ENCODE results near the gene GFOD1. TPM values are rescaled to one million over a fixed set of nuclear protein-coding genes. Genes with fewer than 3 reads are reported as not detected.

Gene GFOD1
- total RNA-seq, 1 donor from 2014 or later = 16.3 TPM

DNA sequence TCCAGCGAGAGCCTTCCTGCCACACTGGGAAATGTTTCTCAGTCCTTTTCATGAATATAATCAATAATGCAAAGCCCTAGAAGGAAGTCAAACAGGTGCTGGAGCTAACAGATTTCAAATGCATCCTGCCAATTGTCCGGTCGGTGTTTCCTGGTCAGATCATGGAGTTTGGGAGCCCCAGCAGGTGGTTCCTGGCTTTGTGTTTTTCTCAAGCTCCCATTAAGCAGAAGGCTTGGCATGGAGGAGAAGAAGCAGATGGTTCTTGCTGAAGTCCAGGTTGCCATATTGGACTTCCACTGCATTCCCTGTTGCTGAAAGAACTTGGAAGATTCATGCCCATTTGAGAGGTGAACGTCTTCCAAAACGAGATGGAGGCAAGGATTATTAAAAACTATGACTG is 68.6 kb downstream of the GFOD1 start:
- FAIRE-seq (no peak), DNase-seq (ENCODE audit: low read depth) (no peak)
- H3K27me3 ChIP-seq (ENCODE audit: control insufficient read depth, insufficient read depth, low read length) = no peaks in the 10 kb centered on the region
- H3K36me3 ChIP-seq (ENCODE audit: control insufficient read depth, insufficient read depth, low read length) = no peaks in the 10 kb centered on the region
- no peak overlapping the region for H3K4me3 ChIP-seq (ENCODE audit: low read depth, low read length)
- TF ChIP-seq, protein P1, sequence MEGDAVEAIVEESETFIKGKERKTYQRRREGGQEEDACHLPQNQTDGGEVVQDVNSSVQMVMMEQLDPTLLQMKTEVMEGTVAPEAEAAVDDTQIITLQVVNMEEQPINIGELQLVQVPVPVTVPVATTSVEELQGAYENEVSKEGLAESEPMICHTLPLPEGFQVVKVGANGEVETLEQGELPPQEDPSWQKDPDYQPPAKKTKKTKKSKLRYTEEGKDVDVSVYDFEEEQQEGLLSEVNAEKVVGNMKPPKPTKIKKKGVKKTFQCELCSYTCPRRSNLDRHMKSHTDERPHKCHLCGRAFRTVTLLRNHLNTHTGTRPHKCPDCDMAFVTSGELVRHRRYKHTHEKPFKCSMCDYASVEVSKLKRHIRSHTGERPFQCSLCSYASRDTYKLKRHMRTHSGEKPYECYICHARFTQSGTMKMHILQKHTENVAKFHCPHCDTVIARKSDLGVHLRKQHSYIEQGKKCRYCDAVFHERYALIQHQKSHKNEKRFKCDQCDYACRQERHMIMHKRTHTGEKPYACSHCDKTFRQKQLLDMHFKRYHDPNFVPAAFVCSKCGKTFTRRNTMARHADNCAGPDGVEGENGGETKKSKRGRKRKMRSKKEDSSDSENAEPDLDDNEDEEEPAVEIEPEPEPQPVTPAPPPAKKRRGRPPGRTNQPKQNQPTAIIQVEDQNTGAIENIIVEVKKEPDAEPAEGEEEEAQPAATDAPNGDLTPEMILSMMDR (IDR thresholded peaks at IDR 0.05; ENCODE audit: insufficient read depth, low read length, severe bottlenecking) = no peak

DNA sequence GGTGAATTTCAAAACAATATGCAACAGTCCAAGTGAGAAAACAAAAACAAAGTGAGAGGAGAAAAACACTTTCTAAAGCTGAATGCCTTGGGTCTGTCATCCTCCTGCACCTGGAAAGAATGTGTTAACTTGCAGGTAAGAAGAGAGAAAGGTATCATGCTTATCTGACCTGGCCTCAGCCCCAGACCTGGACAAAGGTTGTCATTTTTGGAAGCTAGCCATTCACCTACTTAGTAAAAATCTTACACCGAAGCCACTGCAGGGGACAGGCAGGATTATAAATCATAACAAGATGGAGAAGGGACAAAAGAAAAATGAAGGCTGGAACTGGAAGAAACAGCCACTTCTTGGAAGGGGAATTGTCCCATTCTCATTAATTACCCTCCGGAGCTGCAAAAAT is 69.4 kb downstream of the GFOD1 start:
- Histone ChIP-seq H3K36me3 (ENCODE audit: control insufficient read depth, insufficient read depth, low read length) (no peaks in the 10 kb centered on the region), H3K4me3 (ENCODE audit: low read depth, low read length) (no peak overlapping the region), H3K27me3 (ENCODE audit: control insufficient read depth, insufficient read depth, low read length) (no peaks in the 10 kb centered on the region)
- FAIRE-seq = no peak
- TF ChIP-seq, protein P1 (IDR thresholded peaks at IDR 0.05; ENCODE audit: insufficient read depth, low read length, severe bottlenecking) = no peak
- no peak for DNase-seq (ENCODE audit: low read depth)

DNA sequence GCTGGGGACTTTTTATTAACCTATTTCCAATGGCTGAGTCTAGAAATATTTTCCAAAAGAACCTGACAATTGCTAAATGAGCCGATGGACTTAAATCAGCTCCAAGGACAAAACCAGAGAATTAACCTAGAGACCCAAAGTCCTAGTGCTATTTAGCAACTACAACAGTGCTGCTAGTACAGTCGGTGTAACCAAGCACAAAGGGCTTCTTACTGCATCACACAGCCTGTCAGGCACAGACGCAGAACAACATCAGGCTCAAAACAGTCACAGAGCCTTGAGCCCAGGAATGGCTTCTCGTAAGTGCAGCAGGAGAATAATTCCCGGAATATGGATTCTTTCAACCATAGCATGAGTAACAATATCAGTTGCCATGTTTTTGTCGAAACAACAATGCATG is 70.0 kb downstream of the GFOD1 start:
- TF ChIP-seq, protein P1 (IDR thresholded peaks at IDR 0.05; ENCODE audit: insufficient read depth, low read length, severe bottlenecking) = no peak
- DNase-seq (ENCODE audit: low read depth) (no peak), FAIRE-seq (no peak)
- Histone ChIP-seq H3K36me3 (ENCODE audit: control insufficient read depth, insufficient read depth, low read length) (no peaks in the 10 kb centered on the region), H3K4me3 (ENCODE audit: low read depth, low read length) (no peak overlapping the region), H3K27me3 (ENCODE audit: control insufficient read depth, insufficient read depth, low read length) (no peaks in the 10 kb centered on the region)

DNA sequence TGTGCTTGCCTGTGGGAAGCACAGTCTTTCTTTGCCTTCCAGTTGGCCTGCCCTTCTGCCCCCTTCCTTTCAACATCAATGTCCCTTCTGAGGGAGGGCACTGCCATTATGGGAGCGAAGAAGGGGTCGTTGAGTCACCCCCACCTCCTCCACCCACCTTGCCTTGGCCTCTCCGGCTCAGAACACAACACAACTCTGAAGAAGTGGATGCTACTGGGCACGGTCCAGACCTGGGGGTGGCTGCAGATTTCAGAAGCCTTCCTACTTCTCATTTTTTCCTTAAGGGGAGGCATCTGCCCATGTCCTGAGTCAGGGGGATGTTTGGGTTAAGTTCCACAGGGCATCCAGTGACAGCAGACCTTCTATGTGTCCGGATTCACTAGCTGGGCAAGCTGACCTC is 72.1 kb downstream of the GFOD1 start:
- no peaks in the 10 kb centered on the region for H3K36me3 ChIP-seq (ENCODE audit: control insufficient read depth, insufficient read depth, low read length)
- TF ChIP-seq, protein P1 (IDR thresholded peaks at IDR 0.05; ENCODE audit: insufficient read depth, low read length, severe bottlenecking) = no peak
- H3K27me3 ChIP-seq (ENCODE audit: control insufficient read depth, insufficient read depth, low read length) = no peaks in the 10 kb centered on the region
- DNase-seq (ENCODE audit: low read depth) (no peak), FAIRE-seq (no peak)
- no peak overlapping the region for H3K4me3 ChIP-seq (ENCODE audit: low read depth, low read length)

DNA sequence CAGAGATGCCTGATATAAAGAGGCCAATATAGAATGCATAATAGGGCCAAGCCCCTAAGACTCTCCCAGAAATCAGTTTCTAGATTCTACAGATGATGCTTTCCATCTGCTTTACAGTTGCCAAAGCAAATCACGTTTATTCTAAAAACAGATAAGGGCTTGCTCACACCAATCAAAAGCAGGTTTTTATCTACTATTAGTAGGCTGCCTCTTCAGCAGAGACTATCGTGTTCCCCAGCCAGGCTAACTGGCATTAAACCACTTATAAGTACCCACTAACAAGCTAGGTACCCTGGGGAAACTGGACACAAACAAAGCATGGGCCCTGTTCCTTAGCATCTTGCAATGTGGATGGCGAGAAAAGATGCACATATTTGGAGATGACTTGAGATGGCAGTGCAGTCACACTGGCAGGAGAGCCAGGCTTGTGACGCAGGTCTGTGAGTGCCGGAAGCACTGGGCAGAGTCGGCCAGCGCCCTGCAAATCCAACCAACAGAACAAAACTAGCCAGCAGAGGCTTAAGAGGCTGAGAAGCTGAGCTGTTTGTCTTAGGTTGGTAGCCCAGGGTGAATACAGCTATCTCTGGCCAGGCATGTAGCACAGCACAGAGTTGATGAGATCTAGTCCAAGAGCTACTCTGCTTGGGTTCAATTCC is 73.4 kb downstream of the GFOD1 start:
- Histone ChIP-seq H3K27me3 (ENCODE audit: control insufficient read depth, insufficient read depth, low read length) (no peaks in the 10 kb centered on the region), H3K4me3 (ENCODE audit: low read depth, low read length) (no peak overlapping the region), H3K36me3 (ENCODE audit: control insufficient read depth, insufficient read depth, low read length) (no peaks in the 10 kb centered on the region)
- FAIRE-seq (no peak), DNase-seq (ENCODE audit: low read depth) (no peak)
- TF ChIP-seq, protein P1 (IDR thresholded peaks at IDR 0.05; ENCODE audit: insufficient read depth, low read length, severe bottlenecking) = no peak

DNA sequence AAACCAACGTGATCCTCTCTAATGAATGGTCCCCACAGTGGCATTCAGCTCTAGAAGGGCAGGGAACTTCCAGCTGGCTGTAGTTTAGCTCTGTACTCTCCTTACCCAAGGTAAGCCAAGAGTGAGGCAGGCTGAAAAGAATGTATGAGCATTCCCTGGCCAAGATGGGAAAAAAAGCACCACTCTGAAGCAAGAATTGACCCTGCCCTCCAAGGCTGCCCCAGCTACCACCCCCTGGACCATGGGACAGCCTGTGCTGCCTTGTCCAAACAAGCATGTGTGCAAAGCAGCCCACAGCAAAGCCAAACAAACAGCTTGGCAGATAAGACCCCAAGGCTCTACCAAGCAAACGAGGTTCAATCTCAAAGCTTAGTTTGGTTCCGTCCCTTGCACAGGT is 73.9 kb downstream of the GFOD1 start:
- TF ChIP-seq, protein P1 (IDR thresholded peaks at IDR 0.05; ENCODE audit: insufficient read depth, low read length, severe bottlenecking) = no peak

More for the DNA sequence above, 73.9 kb downstream of the GFOD1 start:
- no peak for DNase-seq (ENCODE audit: low read depth)
- Histone ChIP-seq H3K4me3 (ENCODE audit: low read depth, low read length) (no peak overlapping the region), H3K36me3 (ENCODE audit: control insufficient read depth, insufficient read depth, low read length) (no peaks in the 10 kb centered on the region), H3K27me3 (ENCODE audit: control insufficient read depth, insufficient read depth, low read length) (no peaks in the 10 kb centered on the region)
- FAIRE-seq = no peak
